Immature natural killer cell (primary cell): Measurements from ENCODE around the gene UCK2. TPM values are rescaled to one million over a fixed set of nuclear protein-coding genes. Genes with fewer than 3 reads are reported as not detected.

Experiments
- DNase-seq, 3 donors: peaks; one replicate each; pipeline ENCODE4 v3.0.0; 2022; ENCODE audit warnings: mixed read lengths in 1 of 3
- H3K27ac Mint-ChIP-seq, 6 donors: one replicate each; pipeline ENCODE4 v1.8.0; 2020; ENCODE audit warnings: mixed read lengths in 6 of 6, mild to moderate bottlenecking in 5 of 6, inconsistent platforms in 4 of 6, moderate library complexity in 3 of 6
- H3K27me3 Mint-ChIP-seq, 3 donors: one replicate each; pipeline ENCODE4 v1.8.0; 2020 to 2021; ENCODE audit warnings: low read depth in 3 of 3, mild to moderate bottlenecking in 3 of 3, mixed read lengths in 3 of 3, moderate library complexity in 3 of 3, inconsistent platforms in 1 of 3
- H3K36me3 Mint-ChIP-seq, 3 donors: one replicate each; pipeline ENCODE4 v1.8.0; 2020; ENCODE audit warnings: mixed read lengths in 3 of 3, inconsistent platforms in 2 of 3, mild to moderate bottlenecking in 2 of 3
- H3K4me1 Mint-ChIP-seq, 2 donors: one replicate each; pipeline ENCODE4 v1.8.0; 2020; ENCODE audit warnings: inconsistent platforms in 2 of 2, mild to moderate bottlenecking in 2 of 2, mixed read lengths in 2 of 2, moderate library complexity in 1 of 2
- H3K4me3 Mint-ChIP-seq, 5 donors: one replicate each; pipeline ENCODE4 v1.8.0; 2020; ENCODE audit warnings: mild to moderate bottlenecking in 5 of 5, mixed read lengths in 5 of 5, inconsistent platforms in 3 of 5, moderate library complexity in 3 of 5
- H3K9me3 Mint-ChIP-seq, 6 donors: one replicate each; pipeline ENCODE4 v1.8.0; 2020; ENCODE audit warnings: mild to moderate bottlenecking in 6 of 6, mixed read lengths in 6 of 6, inconsistent platforms in 4 of 6, moderate library complexity in 3 of 6
- polyA plus RNA-seq, 3 donors: library from polyadenylated mRNA; unstranded; fragments of 300-500 nt; fragmentation: Illumina TruSeq; gene quantifications; one replicate each; pipeline ENCODE4 v1.2.3, GENCODE V29; 2021

UCK2 gene
- polyA plus RNA-seq, 3 donors from 2014 or later = 18.4 to 28.7 (median 24.8) TPM

- peaks cover 64 to 83% of the 10 kb centered on the region in 2 donors for H3K4me1 Mint-ChIP-seq
- H3K36me3 Mint-ChIP-seq = peaks cover 0 to 6% (median 0%) of the 10 kb centered on the region in 3 donors
- H3K27me3 Mint-ChIP-seq = peaks cover 0 to 4% (median 3%) of the 10 kb centered on the region in 3 donors
- no peak for DNase-seq
- peaks cover 0 to 2% (median 0%) of the 10 kb centered on the region in 6 donors for H3K9me3 Mint-ChIP-seq
- H3K27ac Mint-ChIP-seq = peak overlapping the region in 4 of 6 donors; percentile 13 to 66 (median 18)
- H3K4me3 Mint-ChIP-seq = peak overlapping the region in 2 of 5 donors; percentile 15 to 64
Observed at GRCh38 chr1:165842023-165842670, 14.7 kb downstream of the UCK2 start.

- H3K4me3 Mint-ChIP-seq = peak overlapping the region in 4 of 5 donors; percentile 26 to 64 (median 54)
- peak overlapping the region; percentile 4 to 66 (median 18) for H3K27ac Mint-ChIP-seq
- peaks cover 0 to 3% (median 0%) of the 10 kb centered on the region in 3 donors for H3K36me3 Mint-ChIP-seq
- peaks cover 0 to 2% (median 0%) of the 10 kb centered on the region in 6 donors for H3K9me3 Mint-ChIP-seq
- no peak for DNase-seq
- H3K4me1 Mint-ChIP-seq = peaks cover 62 to 82% of the 10 kb centered on the region in 2 donors
- peaks cover 0 to 4% (median 3%) of the 10 kb centered on the region in 3 donors for H3K27me3 Mint-ChIP-seq
Observed at GRCh38 chr1:165842671-165843129, 15.3 kb downstream of the UCK2 start.

DNA sequence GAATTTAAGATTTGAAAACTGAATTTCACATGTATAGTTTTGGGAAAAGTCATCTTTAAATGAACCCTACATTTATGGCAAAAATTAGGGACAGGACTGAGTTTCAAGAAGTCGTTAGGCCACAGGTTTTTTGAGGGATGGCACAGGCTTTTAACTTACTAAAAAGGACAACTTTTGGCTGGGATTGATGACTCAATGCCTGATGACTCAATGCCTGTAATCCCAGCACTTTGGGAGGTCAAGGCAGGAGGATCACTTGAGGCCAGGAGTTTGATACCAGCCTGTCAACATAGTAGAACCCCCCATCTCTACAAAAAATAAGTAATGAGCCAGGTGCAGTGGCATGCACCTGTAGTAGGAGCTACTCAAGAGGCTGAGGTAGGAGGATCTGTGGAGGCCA is 15.9 kb downstream of the UCK2 start:
- peak overlapping the region in 2 of 5 donors; percentile 26 to 46 for H3K4me3 Mint-ChIP-seq
- peaks cover 0 to 2% (median 0%) of the 10 kb centered on the region in 6 donors for H3K9me3 Mint-ChIP-seq
- peaks cover 59 to 76% of the 10 kb centered on the region in 2 donors for H3K4me1 Mint-ChIP-seq
- no peak for DNase-seq
- H3K27ac Mint-ChIP-seq = peak overlapping the region in 2 of 6 donors; percentile 15 to 22
- H3K27me3 Mint-ChIP-seq = peaks cover 0 to 3% (median 1%) of the 10 kb centered on the region in 3 donors
- no peaks in the 10 kb centered on the region for H3K36me3 Mint-ChIP-seq

GRCh38 chr1:165844114-165844798 is 16.8 kb downstream of the UCK2 start:
- Mint-ChIP-seq H3K36me3 (peaks cover 0 to 3% (median 0%) of the 10 kb centered on the region in 3 donors), H3K4me3 (no peak overlapping the region), H3K4me1 (peaks cover 61 to 75% of the 10 kb centered on the region in 2 donors), H3K9me3 (peaks cover 0 to 2% (median 0%) of the 10 kb centered on the region in 6 donors), H3K27ac (peak overlapping the region in 1 of 6 donors; percentile 14), H3K27me3 (peaks cover 0 to 3% (median 0%) of the 10 kb centered on the region in 3 donors)
- no peak for DNase-seq

DNA sequence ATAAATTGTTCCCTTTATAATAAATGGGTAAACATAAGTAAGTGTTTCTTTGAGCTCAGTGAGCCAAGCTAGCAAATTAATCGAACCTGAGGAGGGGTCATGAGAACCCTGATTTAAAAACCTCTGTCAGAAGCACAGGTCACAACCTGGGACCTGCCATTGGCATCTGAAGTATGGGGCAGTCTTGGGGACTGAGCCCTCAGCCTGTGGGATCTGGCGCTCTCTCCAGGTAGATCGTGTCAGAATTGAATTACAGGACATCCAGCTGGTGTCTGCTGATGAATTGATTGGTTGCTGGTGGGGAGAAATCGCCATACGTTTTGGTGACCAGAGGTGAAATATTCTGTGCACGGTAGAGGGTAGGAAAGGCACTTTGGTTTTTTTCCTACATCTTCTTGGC is 17.5 kb downstream of the UCK2 start:
- Mint-ChIP-seq H3K36me3 (peaks cover 0 to 3% (median 0%) of the 10 kb centered on the region in 3 donors), H3K27ac (peak overlapping the region in 1 of 6 donors; percentile 20), H3K4me1 (peaks cover 61 to 78% of the 10 kb centered on the region in 2 donors), H3K9me3 (peaks cover 0 to 2% (median 0%) of the 10 kb centered on the region in 6 donors), H3K4me3 (no peak overlapping the region), H3K27me3 (peaks cover 0 to 3% (median 0%) of the 10 kb centered on the region in 3 donors)
- DNase-seq = no peak

DNA sequence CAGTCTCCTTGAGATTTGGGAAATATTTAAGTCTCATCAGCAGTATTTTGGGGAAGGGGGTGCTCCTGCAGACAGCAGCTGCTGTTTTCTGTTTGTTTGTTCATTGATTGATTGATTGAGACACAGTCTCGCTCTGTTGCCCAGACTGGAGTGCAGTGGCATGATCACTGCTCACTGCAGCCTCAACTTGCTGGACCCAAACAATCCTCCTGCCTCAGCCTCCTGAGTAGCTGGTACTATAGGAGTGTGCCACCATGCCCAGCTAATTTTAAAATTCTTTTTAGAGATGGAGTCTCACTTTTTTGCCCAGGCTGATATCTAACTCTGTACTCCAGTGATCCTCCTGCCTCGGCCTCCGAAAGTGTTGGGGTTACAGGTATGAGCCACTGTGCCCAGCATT is 18.2 kb downstream of the UCK2 start:
- Mint-ChIP-seq H3K4me1 (peaks cover 58 to 78% of the 10 kb centered on the region in 2 donors), H3K36me3 (peaks cover 0 to 3% (median 0%) of the 10 kb centered on the region in 3 donors), H3K4me3 (no peak overlapping the region), H3K27ac (peak overlapping the region in 2 of 6 donors; percentile 62 to 65), H3K9me3 (peaks cover 0 to 2% (median 0%) of the 10 kb centered on the region in 6 donors), H3K27me3 (peaks cover 0 to 3% (median 0%) of the 10 kb centered on the region in 3 donors)
- DNase-seq = no peak

GRCh38 chr1:165845992-165846748 is 18.8 kb downstream of the UCK2 start:
- Mint-ChIP-seq H3K27me3 (peaks cover 0 to 3% (median 0%) of the 10 kb centered on the region in 3 donors), H3K27ac (peak overlapping the region; percentile 17 to 76 (median 52)), H3K9me3 (peaks cover 0 to 2% (median 0%) of the 10 kb centered on the region in 6 donors), H3K4me1 (peaks cover 60 to 82% of the 10 kb centered on the region in 2 donors), H3K36me3 (peaks cover 0 to 3% (median 0%) of the 10 kb centered on the region in 3 donors), H3K4me3 (peak overlapping the region in 1 of 5 donors; percentile 33)
- DNase-seq = peak; percentile 17 to 21 (median 19)

- Mint-ChIP-seq H3K27ac (peak overlapping the region in 2 of 6 donors; percentile 13 to 20), H3K27me3 (peaks cover 0 to 3% (median 0%) of the 10 kb centered on the region in 3 donors), H3K4me1 (peaks cover 60 to 82% of the 10 kb centered on the region in 2 donors), H3K36me3 (peaks cover 0 to 3% (median 0%) of the 10 kb centered on the region in 3 donors), H3K9me3 (peaks cover 0 to under 1% (median 0%) of the 10 kb centered on the region in 6 donors), H3K4me3 (no peak overlapping the region)
- no peak for DNase-seq
Observed at GRCh38 chr1:165847486-165847885, 20.1 kb downstream of the UCK2 start.

GRCh38 chr1:165849353-165850133 is 22.1 kb downstream of the UCK2 start:
- DNase-seq = no peak
- H3K4me3 Mint-ChIP-seq = peak overlapping the region in 1 of 5 donors; percentile 11
- H3K9me3 Mint-ChIP-seq = no peaks in the 10 kb centered on the region
- peak overlapping the region in 3 of 6 donors; percentile 18 to 57 (median 50) for H3K27ac Mint-ChIP-seq
- H3K27me3 Mint-ChIP-seq = peaks cover 0 to 1% (median 0%) of the 10 kb centered on the region in 3 donors
- peaks cover 0 to 3% (median 0%) of the 10 kb centered on the region in 3 donors for H3K36me3 Mint-ChIP-seq
- peaks cover 62 to 82% of the 10 kb centered on the region in 2 donors for H3K4me1 Mint-ChIP-seq

DNA sequence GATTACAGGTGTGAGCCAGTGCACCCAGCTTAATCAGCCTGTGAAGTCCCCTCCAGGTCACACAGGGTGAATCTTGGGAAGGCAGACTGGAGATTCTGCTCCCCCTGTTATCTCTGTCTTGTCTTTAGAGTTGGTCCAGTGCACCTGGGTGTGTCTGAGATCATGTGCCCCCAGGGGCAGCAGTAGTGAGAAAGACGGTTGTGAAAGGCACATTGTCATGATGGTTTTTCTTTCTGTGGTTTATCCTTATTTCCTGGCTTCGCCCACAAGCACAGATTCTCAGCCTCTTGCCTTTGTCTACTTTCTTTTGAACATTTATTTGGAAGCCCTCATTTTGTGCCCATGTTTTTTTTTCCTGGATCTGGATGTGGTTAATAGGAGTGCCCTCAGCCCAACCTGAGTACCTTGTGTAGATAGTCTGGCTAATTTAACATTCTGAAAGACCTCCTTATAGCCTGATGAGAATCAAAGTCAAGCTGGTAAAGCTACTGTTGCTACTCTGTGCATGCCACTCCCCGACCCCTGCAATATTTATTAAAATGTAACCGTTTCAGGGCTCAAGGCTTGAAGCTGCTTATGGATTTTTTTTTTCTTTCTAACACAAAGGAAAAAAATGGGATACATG is 23.7 kb downstream of the UCK2 start:
- peak; percentile 16 to 33 (median 27) for DNase-seq
- peaks cover 62 to 84% of the 10 kb centered on the region in 2 donors for H3K4me1 Mint-ChIP-seq
- H3K36me3 Mint-ChIP-seq = peaks cover 0 to 3% (median 0%) of the 10 kb centered on the region in 3 donors
- H3K9me3 Mint-ChIP-seq = no peaks in the 10 kb centered on the region
- peak overlapping the region; percentile 39 to 76 (median 58) for H3K4me3 Mint-ChIP-seq
- H3K27me3 Mint-ChIP-seq = peaks cover 0 to 1% (median 0%) of the 10 kb centered on the region in 3 donors
- peak overlapping the region in 5 of 6 donors; percentile 9 to 86 (median 37) for H3K27ac Mint-ChIP-seq

- DNase-seq = no peak
- Mint-ChIP-seq H3K4me3 (peak overlapping the region in 2 of 5 donors; percentile 20 to 27), H3K36me3 (peaks cover 0 to 3% (median 0%) of the 10 kb centered on the region in 3 donors), H3K9me3 (no peaks in the 10 kb centered on the region), H3K4me1 (peaks cover 72 to 86% of the 10 kb centered on the region in 2 donors), H3K27ac (peak overlapping the region in 5 of 6 donors; percentile 24 to 86 (median 72)), H3K27me3 (peaks cover 0 to 1% (median 0%) of the 10 kb centered on the region in 3 donors)
Observed at GRCh38 chr1:165852871-165853270, 25.5 kb downstream of the UCK2 start.

DNA sequence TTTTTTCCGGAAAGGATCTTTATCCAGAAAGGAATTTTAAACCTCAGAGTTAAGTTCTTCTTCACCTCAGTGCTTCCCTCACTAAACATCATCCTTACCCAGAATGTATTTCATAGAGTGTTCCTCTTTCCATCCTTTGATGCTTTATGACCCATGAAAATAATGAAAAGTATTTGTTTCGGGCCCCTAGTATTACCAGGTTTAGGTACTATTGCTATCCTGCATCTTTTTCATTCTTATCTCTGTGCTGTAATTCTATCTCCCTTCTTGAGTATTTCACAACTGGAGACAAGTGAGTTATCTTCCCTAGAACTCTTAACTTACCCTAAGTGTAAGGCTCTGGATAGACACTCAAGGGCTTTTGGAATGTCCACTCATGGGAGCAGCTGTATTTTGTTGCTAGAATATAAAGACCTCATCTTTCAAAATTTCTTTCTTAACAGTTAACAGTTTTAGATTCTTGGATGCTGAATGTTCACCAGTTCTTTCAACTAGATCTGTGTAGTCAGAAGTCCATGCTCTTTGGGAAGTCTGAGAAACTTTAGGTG is 26.2 kb downstream of the UCK2 start:
- peaks cover 73 to 87% of the 10 kb centered on the region in 2 donors for H3K4me1 Mint-ChIP-seq
- peak overlapping the region; percentile 41 to 68 (median 67) for H3K4me3 Mint-ChIP-seq
- no peaks in the 10 kb centered on the region for H3K9me3 Mint-ChIP-seq
- H3K36me3 Mint-ChIP-seq = peaks cover 0 to 2% (median 0%) of the 10 kb centered on the region in 3 donors
- H3K27ac Mint-ChIP-seq = peak overlapping the region; percentile 83 to 91 (median 86)
- DNase-seq = no peak
- peaks cover 0 to 1% (median 0%) of the 10 kb centered on the region in 3 donors for H3K27me3 Mint-ChIP-seq
